Dermis blood vessel endothelial cell (primary cell): Measurements from ENCODE around the gene CFAP100. TPM values are rescaled to one million over a fixed set of nuclear protein-coding genes. Genes with fewer than 3 reads are reported as not detected.

Experiments used
- DNase-seq: peaks from one replicate; pipeline ENCODE4 v3.0.0; 2010
- total RNA-seq: library from RNA; depleted of rRNA; stranded (reverse); fragments of >200 nt; gene quantifications from 2 replicates; pipeline ENCODE4 v1.2.3, GENCODE V29; 2014

CFAP100 gene
- total RNA-seq = not detected in 2 replicates

- DNase-seq = peak; percentile 52
These were observed at the start of gene CFAP100 for GRCh38 chr3:126394179-126394976. CFAP100 (plus strand) TSS chr3:126394909; CDS start chr3:126396001, 1,092 bp downstream.

GRCh38 chr3:126345231-126345630, 49.5 kb upstream of the CFAP100 start:
- no peak for DNase-seq

DNA sequence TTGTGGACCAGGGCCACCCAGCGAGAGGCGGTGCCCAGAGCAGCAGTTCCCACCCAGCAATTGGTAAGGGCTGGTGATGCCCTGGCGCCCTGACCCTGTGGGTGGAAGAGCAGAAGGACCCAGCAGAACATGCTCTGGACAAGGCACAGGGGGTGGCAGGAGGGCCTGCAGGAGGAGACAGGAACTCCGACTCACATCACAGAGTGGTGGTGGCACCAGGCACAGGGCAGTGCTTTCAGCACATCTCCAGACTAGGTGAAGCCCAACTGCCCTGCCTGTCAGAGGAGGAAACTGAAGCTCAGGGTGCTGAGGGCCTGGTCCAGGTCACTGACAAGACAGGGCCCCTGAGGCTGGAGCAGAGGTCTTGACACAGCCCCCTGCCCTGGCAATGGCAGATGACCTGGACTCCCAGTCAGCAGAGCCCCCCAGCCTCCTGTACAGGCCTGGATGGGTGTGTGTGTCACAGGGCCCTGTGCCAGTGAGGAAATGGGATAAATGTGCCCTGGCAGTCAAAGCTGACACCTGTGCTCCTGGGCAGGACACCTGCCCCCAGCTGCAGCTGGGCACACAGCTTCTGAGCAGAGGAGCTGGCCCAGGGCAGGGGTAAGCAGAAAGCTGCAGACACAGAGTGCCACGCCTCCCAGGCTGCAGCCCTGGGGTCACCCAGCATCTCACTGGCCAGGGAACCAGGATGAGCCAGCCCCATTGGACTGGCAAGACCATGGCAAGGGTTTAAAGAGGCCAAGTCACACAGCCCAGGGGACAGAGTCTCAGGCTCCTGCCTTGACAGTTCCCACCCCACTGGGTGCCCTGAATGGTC, 48.9 kb upstream of the CFAP100 start:
- no peak for DNase-seq

DNA sequence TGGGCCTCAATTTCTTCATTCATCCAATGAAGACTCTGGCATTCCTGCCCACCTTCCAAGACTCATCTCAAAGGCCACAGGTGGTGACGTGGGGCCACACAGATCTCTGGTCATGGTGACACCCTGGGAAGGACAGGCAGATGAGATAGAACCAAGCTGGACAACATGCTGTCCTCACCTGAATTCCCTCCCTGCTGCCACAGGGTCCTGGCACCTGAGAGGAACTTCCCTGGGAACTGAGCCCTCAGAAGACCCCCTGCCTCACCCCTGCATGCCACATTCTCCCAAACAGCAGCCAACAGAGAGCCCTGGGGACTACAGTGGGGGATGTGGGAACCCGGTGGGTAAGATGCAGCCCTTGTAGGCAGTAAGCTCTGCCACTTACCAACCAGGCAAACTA, 48.2 kb upstream of the CFAP100 start:
- DNase-seq = no peak

DNA sequence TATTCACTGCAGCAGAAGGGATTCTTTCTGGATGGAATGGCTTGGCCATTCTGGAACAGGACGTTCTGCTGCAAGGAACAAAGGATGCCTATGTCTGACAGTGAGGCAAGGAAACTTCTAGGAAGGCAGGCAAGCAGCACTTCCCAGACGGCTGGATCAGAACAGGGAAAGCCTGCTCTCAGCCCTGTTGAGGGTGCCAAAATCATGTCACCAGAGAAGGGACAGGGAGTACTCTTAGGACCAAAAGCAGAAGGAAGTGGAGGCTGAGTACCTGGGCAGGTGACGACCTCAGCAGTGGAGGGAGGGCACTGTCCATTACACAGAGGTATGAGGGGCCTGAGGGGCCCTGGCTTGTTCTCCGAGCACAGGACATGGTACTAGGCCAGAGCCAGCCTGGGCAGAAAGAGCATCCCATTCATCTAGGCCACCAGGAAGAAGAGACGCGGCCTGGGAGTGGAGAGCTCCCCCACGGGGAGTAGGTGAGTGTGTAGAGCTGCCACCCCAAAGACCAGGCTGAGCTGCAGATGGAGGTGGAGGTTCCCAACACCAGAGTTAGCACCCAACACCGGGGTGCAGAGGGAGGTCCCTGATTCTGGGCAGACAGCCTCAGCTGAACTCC, 47.1 kb upstream of the CFAP100 start:
- DNase-seq = no peak

- DNase-seq = peak; percentile 23
These were observed 46.3 kb upstream of the CFAP100 start for GRCh38 chr3:126348308-126348920.

DNA sequence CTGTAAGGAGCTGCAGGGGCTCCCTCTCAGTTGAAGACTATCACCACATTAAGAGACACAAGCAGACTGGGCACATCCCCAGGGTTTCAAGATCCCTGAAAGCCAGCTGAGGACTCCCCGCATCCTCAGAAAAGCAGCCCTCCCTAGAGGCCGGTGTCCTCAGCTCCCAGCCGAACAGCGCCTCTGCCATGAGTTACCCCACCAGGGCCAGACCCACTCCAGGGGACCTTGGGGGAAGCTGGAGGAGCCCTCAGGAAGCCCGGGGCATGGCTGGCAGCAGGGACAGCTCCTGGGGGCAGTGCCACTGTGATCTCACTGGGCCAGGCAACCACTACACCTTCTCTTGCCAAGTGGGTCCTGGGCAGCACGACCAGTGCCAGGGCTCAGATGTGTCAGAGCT, 45.6 kb upstream of the CFAP100 start:
- DNase-seq = no peak

DNA sequence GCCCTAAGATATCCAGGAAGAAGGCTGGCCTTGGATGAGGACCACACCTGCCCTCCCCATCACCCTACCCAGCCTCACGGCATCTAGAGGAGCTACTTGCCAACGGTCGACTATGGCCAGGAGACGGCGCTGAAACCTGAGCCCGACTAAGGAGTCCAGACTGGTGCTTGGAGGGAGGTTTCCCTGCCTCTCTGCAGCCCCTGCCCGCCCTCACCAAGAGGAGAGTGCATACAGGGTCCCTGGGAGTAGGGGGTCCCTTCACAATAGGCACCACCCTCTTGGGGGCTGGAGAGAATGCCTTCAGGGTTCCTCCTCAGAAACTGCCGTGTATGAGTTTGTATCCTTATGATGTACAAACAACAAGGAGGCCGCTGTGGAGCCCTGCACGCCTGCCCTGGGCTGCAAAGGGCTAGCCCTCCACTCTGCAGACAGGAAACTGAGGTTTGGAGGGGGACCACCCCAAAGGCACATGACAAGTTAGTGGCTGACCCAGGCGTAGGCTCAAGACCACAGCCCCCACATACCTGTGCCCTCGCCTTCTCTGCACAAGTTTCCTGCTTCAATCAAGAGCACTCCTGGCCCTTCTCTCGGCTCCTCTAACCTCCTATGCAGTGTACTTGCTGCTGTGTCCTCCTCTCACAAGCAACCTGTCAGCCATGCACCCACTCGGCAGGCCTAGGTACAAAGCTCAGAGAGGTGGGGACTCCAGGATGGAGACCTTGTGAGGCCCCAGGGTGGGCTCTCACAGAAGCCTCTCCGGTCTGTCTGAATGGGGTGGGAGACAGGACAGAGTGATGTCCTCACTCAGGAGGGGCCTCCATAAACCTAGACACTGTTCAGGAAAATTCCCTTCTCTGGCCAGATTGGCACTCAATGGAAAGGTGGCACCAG, 44.9 kb upstream of the CFAP100 start:
- no peak for DNase-seq

DNA sequence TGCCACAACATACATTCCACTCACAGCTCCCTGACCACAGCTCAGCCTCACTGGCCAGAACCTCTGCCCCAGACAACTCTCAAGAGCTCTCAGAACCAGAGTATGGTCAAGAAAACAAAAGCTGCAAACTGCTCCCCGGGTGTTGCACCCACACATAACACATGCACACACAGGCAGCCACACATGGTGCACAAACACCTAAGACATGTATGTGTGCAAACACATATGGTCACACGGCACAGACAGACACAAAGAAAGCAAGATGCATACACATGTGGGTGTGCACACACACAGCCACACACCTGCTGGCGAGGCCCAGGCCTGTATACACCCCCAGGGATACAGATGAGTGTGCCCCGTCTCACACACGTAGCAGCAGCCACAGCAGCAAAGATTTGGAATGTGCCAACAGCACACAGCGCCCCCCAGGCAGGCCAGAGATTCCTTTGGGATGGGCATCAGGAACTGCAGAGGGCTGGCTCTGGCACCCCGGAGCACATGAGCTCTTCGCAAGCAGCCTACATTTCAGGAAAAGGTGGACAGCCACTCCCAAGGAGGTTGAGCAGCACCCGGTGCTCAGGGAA, 44.1 kb upstream of the CFAP100 start:
- DNase-seq = no peak

DNA sequence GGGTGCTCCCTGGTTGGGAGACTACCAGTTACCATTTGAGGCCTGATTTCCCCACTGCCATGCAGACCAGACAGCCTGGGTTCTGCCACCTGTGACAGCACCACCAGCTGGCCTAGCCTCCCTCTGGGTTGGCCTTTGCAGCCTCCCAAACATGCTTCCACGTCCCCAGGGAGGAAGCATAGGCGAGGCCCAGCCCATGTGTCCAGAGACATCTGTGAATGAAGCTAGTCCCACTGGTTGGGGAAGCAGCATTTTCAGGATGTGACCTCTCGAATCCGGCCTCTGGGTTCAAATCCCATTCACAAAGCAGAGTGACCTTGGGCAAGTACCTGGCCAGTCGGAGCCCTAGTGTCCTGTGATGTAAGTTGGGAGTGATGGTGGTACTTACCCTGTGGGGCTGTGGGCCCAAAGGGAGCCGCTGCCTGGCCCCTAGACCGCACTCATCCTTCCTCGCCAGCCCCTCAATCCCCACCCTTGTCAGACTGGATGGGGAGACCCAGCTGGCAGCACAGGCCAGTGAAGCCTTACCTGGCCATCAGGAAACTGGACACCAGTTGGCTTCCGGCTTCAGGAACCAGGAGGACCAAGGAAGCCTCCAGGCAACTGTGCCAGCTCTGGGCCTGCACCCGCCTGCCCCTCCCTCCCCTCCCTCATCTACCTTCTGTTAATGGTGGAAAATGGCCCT, 43.5 kb upstream of the CFAP100 start:
- no peak for DNase-seq

GRCh38 chr3:126351771-126352475, 42.8 kb upstream of the CFAP100 start:
- no peak for DNase-seq

DNA sequence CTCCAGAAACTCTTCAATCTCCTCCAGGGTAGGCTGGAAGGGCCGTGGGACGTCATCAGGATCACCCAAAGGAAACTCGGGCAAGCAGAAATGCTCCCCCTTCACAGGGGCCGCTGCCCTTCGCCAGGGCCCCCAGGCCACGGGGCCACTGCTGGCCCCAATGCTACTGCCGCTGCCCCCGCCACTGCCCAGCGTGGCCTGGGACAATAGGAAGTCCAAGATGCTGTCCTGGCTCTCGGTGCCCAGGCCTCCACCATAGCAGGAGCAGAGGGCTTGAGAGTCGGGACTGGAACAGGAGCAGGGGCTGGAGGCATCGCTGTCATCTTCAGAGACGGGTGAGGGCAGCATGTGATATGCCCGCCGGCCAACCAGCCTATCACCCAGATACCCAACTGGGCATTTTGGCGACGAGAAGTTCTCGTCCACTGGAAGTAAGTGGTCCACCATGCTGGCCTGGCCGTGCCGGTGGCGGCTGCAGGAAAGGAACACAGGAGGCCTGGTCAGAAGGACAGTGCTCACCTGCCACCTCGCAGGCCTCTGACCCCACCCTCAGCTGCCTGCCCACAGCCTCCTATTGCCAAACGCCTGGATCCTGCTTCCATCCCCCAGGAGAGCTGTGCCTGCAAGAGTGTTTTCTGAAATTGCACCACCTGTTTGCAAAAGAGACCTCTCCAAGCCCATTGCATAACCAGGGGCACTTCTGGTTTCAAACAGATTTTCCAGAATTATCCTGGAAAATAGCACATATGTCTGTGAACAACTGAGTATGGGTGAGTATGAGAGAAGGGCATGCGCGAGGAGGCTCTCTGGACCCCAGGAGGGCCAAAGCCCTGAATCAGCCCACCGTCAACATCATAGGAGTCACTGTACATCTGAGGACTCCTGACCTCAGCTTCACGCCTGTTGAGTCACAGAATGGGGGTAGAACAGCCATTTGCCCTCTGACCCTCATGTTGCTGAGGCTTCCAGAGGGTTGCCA, 41.9 kb upstream of the CFAP100 start:
- no peak for DNase-seq

DNA sequence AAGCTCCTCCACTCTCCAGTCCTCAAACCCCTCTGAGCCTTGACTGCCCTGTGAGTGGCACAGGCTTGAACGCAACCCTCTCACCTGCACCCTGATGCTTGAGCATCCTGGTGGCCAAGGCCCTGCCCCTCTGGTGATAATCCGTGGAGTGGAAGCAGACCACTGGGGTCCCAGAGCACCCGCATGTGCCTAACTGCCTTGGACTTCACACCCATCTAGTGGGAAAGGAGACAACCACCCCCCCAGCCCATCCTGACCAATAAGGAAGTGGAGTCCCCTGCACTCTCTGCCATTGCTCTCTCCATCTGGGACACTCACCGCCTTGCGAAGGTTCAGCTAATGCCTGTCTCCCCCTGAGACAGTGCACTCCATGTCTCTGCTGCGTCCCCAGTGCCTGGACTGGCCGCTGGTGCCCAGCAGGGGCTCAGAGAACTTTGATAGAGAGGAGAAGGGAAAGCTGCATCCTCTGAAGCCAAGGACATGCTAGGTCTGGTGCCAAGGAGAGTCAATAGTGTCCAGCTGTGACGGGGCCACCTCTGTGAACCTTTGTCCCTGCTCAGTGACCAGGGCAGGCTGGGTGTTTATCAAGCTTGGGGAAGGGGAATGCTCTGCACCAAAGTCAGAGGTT, 40.9 kb upstream of the CFAP100 start:
- DNase-seq = no peak

DNA sequence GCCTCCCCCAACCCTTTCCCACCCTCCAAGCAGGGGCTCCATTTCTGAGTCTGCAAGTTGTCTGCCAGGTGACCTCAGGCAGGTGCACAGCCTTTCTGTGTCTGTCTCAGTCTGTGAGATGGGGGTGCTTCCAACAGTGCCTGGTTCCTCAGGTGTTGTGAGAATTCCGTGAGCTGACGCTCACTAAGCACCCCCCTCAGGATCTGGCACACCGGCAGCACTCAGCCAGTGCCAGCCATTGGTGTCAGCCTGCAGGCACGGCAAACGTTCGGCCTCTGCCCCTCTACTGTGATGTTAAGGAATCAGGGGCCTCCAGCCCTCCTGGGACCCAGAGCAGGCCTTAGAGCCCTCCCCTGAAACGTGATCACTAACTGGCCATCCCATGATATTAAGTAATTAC, 39.9 kb upstream of the CFAP100 start:
- no peak for DNase-seq

GRCh38 chr3:126355251-126355650, 39.5 kb upstream of the CFAP100 start:
- no peak for DNase-seq

- DNase-seq = peak; percentile 86
These were observed 38.8 kb upstream of the CFAP100 start for GRCh38 chr3:126355777-126356372.

DNA sequence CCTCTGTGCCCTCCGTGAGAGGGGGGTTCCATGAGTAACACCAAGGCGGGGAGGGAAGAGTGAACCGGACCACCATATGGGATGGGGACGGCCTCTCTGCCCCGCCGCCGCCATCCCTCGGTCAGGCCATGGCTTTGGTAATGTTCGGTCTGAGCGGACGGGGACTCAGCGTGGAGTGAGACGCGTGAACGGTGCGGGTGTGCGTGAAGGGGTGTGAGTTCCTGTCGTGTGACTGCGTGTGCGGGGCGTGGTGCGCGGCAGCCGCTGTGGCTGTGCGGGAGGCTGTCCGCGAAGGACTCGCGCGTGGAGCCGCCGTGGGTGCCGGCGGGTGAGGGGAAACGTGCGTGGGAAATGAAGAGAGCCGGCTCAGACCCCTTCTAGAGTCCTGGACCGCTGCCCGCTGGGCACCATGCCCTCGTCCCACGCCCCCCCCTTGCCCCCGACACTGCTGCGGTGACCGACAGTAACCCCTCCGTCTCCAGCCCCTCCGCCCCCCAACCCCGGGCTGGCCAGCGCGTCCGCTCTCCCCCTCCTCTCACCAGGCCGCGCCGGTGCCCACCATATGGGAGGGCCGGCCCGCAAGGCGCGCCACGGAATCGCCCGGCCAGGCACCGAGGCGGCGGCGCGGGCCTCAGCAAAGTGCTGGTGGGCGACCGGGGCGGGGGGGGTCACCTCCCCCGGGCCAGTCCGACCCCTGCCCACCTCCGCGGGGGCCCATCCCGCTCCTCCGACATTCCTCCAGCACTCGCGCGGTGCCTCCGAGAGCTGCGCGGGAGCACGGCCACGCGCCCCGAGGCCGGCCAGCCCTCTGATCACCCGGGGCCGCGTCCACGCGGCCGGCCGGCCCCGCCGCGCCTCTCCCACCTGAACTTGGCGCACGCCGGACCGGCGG, 38.1 kb upstream of the CFAP100 start:
- DNase-seq = peak; percentile 32
